Vagina (tissue), 2 donors: ENCODE results near the gene CERT1. TPM values are rescaled to one million over a fixed set of nuclear protein-coding genes. Genes with fewer than 3 reads are reported as not detected.

Experiments used
- DNase-seq, 2 donors: peaks; one replicate each; pipeline ENCODE4 v3.0.0-alpha.2; 2017; ENCODE audit errors: extremely low spot score in 2 of 2
- H3K27ac ChIP-seq: fragments of 200-600 bp; sonication (generic); one replicate; pipeline ENCODE4 v1.5.1; 2019
- H3K27me3 ChIP-seq: fragments of 200-600 bp; sonication (generic); one replicate; pipeline ENCODE4 v1.5.1; 2019
- H3K36me3 ChIP-seq, 2 donors: fragments of 200-600 bp; sonication (generic); one replicate each; pipeline ENCODE4 v1.5.1; 2017 to 2019
- H3K4me1 ChIP-seq: fragments of 200-600 bp; sonication (generic); one replicate; pipeline ENCODE4 v1.5.1; 2019
- H3K4me3 ChIP-seq, 2 donors: fragments of 200-600 bp; sonication (generic); 1 replicate in 1 of 2; 2 replicates in 1 of 2; pipeline ENCODE4 v1.5.1; 2016 to 2019
- H3K9me3 ChIP-seq: fragments of 200-600 bp; sonication (generic); one replicate; pipeline ENCODE4 v1.5.1; 2019
- POLR2A ChIP-seq, 2 donors: fragments of 450-650 bp; IDR thresholded peaks; one replicate each; pipeline ENCODE4 v1.6.1; 2017; ENCODE audit warnings: antibody characterized with exemption in 2 of 2, mild to moderate bottlenecking in 2 of 2, moderate library complexity in 2 of 2
- POLR2AphosphoS5 ChIP-seq, 2 donors: sonication (generic); formaldehyde crosslinking; IDR thresholded peaks; one replicate each; pipeline ENCODE4 v1.9.0; 2017; ENCODE audit warnings: antibody characterized with exemption in 2 of 2, mild to moderate bottlenecking in 2 of 2, low read depth in 1 of 2; ENCODE audit not compliant: insufficient read depth in 1 of 2
- intact Hi-C: fragments of 100-400 bp; cut with DNase I; formaldehyde crosslinking; loops from one replicate; pipeline ENCODE4 v1.15.1; 2023
- total RNA-seq: library from RNA; depleted of rRNA; stranded (reverse); fragments of >200 nt; gene quantifications from one replicate; pipeline ENCODE4 v1.2.3, GENCODE V29; 2016
- TF ChIP-seq, protein P1 (sequence below), 3 experiments: fragments of 450-650 bp in 2 of 3; fragments of 200-600 bp in 1 of 3; sonication (generic) in 1 of 3; IDR thresholded peaks; one replicate each; pipeline ENCODE4 v1.5.1; 2017 to 2019; ENCODE audit warnings: antibody characterized with exemption in 3 of 3, mild to moderate bottlenecking in 2 of 3, moderate library complexity in 2 of 3

Gene CERT1
- total RNA-seq, 1 donor from 2014 or later: 44.2 TPM

DNA sequence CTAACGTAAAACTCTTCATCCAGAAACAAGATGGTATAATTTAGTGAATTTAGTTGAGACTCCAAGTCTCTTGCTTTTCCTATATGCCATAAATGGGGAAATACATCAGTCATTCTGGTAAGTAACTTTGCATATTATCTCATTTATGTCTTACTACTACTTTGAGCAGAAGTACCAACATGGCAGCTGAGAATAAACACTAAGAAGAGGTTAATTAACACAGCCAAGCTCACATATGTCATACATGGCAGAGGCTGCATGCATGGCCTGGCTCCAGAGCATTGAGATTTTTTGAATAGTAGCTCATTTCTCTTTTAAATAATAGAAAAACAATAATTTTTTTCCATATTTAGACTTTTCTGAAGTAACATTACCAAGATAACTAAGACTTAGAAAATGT lies 54.3 kb downstream of the CERT1 start:
- no peak overlapping the region for H3K27ac ChIP-seq
- no peak overlapping the region for H3K4me3 ChIP-seq
- TF ChIP-seq, protein P1, sequence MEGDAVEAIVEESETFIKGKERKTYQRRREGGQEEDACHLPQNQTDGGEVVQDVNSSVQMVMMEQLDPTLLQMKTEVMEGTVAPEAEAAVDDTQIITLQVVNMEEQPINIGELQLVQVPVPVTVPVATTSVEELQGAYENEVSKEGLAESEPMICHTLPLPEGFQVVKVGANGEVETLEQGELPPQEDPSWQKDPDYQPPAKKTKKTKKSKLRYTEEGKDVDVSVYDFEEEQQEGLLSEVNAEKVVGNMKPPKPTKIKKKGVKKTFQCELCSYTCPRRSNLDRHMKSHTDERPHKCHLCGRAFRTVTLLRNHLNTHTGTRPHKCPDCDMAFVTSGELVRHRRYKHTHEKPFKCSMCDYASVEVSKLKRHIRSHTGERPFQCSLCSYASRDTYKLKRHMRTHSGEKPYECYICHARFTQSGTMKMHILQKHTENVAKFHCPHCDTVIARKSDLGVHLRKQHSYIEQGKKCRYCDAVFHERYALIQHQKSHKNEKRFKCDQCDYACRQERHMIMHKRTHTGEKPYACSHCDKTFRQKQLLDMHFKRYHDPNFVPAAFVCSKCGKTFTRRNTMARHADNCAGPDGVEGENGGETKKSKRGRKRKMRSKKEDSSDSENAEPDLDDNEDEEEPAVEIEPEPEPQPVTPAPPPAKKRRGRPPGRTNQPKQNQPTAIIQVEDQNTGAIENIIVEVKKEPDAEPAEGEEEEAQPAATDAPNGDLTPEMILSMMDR (IDR thresholded peaks at IDR 0.05): no peak
- TF ChIP-seq POLR2AphosphoS5 (IDR thresholded peaks at IDR 0.05; ENCODE audit: insufficient read depth in 1 of 2, low read depth in 1 of 2) (no peak), POLR2A (IDR thresholded peaks at IDR 0.05) (no peak)
- intact Hi-C loops: no loop called here
- DNase-seq: no peak
- peaks cover 9% of the 10 kb centered on the region for H3K4me1 ChIP-seq
- no peaks in the 10 kb centered on the region for H3K9me3 ChIP-seq
- no peaks in the 10 kb centered on the region for H3K27me3 ChIP-seq
- no peaks in the 10 kb centered on the region for H3K36me3 ChIP-seq

DNA sequence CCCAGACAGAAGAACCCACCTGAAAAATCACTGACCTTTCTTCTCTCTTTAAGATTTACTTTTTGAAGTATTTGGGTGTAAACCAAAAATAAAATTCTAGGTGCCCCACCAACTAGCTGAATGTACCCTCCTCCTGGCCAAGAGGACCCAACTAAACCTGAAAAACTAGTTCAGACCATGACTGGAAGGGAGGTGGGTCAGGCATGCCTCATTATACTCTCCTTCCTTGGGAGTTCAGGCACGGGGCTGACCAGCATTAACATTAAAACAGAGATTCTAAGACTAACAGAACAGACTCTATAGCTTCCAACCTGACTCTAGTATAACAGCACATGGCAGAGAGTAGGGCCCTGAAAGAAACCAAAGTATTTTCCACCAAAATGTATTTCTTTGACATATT lies 61.4 kb downstream of the CERT1 start:
- Histone ChIP-seq H3K27ac (no peak overlapping the region), H3K36me3 (no peaks in the 10 kb centered on the region), H3K9me3 (no peaks in the 10 kb centered on the region), H3K27me3 (no peaks in the 10 kb centered on the region), H3K4me1 (peaks cover 12% of the 10 kb centered on the region), H3K4me3 (no peak overlapping the region)
- intact Hi-C loops: no loop called here
- TF ChIP-seq POLR2A (IDR thresholded peaks at IDR 0.05) (no peak), POLR2AphosphoS5 (IDR thresholded peaks at IDR 0.05; ENCODE audit: insufficient read depth in 1 of 2, low read depth in 1 of 2) (no peak)
- TF ChIP-seq, protein P1 (IDR thresholded peaks at IDR 0.05): no peak
- no peak for DNase-seq

DNA sequence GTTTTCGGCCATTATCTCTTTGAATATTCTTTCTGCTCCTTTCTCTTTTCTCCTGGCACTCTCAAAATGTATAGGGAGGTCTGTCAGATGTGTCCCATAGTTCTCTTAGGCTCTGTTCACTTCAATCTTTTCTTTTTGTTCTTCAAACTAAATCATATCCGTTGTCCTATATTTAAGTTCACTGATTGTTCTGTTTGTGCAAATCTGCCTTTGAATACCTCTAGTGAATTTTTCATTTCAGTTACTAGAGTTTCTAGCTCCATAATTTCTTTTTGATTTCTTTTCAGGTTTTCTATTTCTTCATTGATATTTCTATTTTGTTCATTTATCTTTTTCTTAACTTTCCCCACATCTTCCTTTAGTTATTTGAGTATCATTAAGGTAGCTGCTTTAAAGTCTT lies 65.4 kb downstream of the CERT1 start:
- no peaks in the 10 kb centered on the region for H3K27me3 ChIP-seq
- DNase-seq: no peak
- intact Hi-C loops: no loop called here
- TF ChIP-seq POLR2AphosphoS5 (IDR thresholded peaks at IDR 0.05; ENCODE audit: insufficient read depth in 1 of 2, low read depth in 1 of 2) (no peak), POLR2A (IDR thresholded peaks at IDR 0.05) (no peak)
- TF ChIP-seq, protein P1 (IDR thresholded peaks at IDR 0.05): no peak
- no peak overlapping the region for H3K27ac ChIP-seq
- peaks cover 5% of the 10 kb centered on the region for H3K9me3 ChIP-seq
- H3K4me3 ChIP-seq: no peak overlapping the region
- no peaks in the 10 kb centered on the region for H3K36me3 ChIP-seq
- peaks cover 8% of the 10 kb centered on the region for H3K4me1 ChIP-seq

DNA sequence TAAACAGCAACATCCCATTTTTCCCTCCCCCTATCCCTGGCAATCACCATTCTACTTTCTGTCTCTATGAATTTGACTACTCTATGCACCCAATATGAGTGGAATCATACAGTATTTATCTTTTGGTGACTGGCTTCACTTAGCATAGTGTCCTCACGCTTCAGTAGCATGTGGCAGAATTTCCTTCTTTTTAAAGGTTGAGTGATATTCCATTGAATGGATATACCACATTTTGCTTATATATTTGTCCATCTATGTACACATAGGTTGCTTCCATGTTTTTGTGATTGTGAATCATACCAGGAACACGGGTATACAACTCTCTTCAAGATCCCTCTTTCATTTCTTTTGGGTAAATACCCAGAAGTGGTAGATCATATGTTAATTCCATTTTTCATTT lies 69.9 kb downstream of the CERT1 start:
- peaks cover 5% of the 10 kb centered on the region for H3K9me3 ChIP-seq
- no peak overlapping the region for H3K27ac ChIP-seq
- H3K27me3 ChIP-seq: no peaks in the 10 kb centered on the region
- TF ChIP-seq, protein P1 (IDR thresholded peaks at IDR 0.05): no peak
- TF ChIP-seq POLR2AphosphoS5 (IDR thresholded peaks at IDR 0.05; ENCODE audit: insufficient read depth in 1 of 2, low read depth in 1 of 2): no peak
- TF ChIP-seq POLR2A (IDR thresholded peaks at IDR 0.05): no peak
- intact Hi-C loops: no loop called here
- no peak for DNase-seq
- no peaks in the 10 kb centered on the region for H3K4me1 ChIP-seq
- no peaks in the 10 kb centered on the region for H3K36me3 ChIP-seq
- no peak overlapping the region for H3K4me3 ChIP-seq

DNA sequence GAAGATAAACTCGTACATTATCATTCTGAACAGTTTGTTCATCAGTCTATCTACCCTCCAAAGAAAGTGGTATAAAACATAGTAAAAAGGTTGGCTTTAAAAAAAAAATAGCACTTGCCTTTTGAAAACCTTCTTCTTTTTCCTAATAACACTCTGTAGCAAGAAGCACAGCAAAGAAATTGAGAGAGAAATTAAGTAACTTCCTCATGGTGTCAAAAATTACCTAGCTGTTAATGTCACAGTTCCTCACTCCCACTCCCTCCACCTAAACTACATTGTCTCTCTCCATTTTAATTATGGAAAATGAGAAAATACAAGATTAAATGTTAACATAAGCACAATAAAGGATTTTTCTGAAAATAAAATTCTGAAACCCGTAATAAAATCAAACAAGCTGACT lies 72.2 kb downstream of the CERT1 start:
- no peak for TF ChIP-seq POLR2A (IDR thresholded peaks at IDR 0.05)
- TF ChIP-seq, protein P1 (IDR thresholded peaks at IDR 0.05): no peak
- TF ChIP-seq POLR2AphosphoS5 (IDR thresholded peaks at IDR 0.05; ENCODE audit: insufficient read depth in 1 of 2, low read depth in 1 of 2): no peak
- H3K4me3 ChIP-seq: no peak overlapping the region
- H3K27ac ChIP-seq: no peak overlapping the region

More for the DNA sequence above, 72.2 kb downstream of the CERT1 start:
- Histone ChIP-seq H3K9me3 (peaks cover 5% of the 10 kb centered on the region), H3K27me3 (no peaks in the 10 kb centered on the region), H3K36me3 (no peaks in the 10 kb centered on the region), H3K4me1 (peaks cover 6% of the 10 kb centered on the region)
- intact Hi-C loops: no loop called here
- no peak for DNase-seq
